LNCaP clone FGC (cell line): ENCODE data around the gene AKAP9.

Experiments used
- DNase-seq: peaks from one replicate; pipeline ENCODE4 v3.0.0-alpha.2; 2011; ENCODE audit warnings: low read depth
- H3K4me3 ChIP-seq: 2 replicates; pipeline ENCODE4 v1.5.1; 2011; ENCODE audit warnings: mild to moderate bottlenecking, low read depth, low read length, control low read depth
- TF ChIP-seq, protein P1 (sequence below): IDR thresholded peaks from 2 replicates; pipeline ENCODE4 v1.5.1; 2012; ENCODE audit warnings: mild to moderate bottlenecking; ENCODE audit not compliant: control insufficient read depth, insufficient read depth; ENCODE audit errors: extremely low read depth

Gene AKAP9

DNA sequence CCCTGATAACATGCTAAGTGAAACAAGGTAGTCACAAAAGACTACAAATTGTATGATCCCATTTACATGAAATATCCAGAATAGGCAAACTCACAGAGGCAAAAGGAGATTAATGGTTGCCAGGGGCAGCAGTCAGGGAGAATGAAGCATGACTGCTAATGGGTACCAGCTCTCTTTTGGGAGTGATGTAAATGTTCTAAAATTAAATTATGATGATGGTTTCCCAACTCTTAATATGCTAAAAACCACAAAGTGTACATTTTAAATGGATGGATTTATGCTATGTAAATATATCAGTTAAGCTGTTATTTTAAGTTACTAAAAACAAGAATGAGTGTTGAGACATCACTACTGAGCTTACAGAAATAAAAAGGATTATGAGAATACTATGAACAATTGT lies 181.0 kb downstream of the AKAP9 start:
- H3K4me3 ChIP-seq, result no peak overlapping the region
- no peak for DNase-seq
- TF ChIP-seq, protein P1, sequence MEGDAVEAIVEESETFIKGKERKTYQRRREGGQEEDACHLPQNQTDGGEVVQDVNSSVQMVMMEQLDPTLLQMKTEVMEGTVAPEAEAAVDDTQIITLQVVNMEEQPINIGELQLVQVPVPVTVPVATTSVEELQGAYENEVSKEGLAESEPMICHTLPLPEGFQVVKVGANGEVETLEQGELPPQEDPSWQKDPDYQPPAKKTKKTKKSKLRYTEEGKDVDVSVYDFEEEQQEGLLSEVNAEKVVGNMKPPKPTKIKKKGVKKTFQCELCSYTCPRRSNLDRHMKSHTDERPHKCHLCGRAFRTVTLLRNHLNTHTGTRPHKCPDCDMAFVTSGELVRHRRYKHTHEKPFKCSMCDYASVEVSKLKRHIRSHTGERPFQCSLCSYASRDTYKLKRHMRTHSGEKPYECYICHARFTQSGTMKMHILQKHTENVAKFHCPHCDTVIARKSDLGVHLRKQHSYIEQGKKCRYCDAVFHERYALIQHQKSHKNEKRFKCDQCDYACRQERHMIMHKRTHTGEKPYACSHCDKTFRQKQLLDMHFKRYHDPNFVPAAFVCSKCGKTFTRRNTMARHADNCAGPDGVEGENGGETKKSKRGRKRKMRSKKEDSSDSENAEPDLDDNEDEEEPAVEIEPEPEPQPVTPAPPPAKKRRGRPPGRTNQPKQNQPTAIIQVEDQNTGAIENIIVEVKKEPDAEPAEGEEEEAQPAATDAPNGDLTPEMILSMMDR, result no peak

DNA sequence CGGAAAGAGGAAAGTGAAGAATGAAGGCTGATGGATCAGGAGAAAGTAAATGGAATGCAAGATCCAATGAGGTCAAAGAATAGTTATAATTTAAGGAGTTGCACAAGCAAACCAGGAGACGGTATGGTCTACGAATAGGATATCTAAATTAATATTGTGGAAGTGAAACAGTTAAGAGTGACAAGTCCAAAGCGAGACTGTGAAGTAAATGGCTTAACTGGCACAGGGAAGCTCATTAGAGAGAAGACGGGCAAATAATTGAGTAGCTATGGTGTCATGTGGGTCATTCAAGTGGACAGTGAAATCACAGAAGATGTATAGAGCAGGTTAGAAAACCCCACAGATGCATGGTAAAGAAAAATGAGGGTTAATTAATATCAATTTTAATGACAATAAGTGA lies 190.4 kb downstream of the AKAP9 start:
- DNase-seq, result no peak
- TF ChIP-seq, protein P1, result no peak
- H3K4me3 ChIP-seq, result no peak overlapping the region

DNA sequence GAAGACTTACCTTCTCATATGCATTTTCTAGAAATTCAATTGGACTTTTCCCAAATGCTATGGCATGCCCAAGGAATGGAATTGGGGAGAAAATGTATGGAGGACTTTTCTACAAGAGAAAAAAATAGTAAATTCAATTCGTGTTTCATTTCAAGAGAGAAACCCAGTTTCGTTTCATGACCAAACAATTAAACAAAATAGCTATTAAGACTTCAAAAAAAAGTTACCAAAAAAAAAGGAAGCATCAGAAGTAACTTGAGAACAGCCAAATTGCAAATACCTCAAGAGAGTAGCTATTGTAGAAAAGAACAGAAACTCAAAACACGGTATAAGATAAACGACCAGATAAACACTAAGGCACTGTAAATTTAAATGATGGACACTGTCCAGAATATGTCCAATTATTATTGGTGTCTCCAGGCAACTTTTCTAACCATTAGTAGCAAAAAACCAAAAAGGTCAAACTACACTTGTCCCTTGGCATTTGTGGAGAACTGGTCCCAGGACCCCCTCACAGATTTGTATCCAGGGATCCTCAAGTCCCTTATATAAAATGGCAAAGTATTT lies 191.2 kb downstream of the AKAP9 start:
- H3K4me3 ChIP-seq, result no peak overlapping the region
- TF ChIP-seq, protein P1, result no peak

DNA sequence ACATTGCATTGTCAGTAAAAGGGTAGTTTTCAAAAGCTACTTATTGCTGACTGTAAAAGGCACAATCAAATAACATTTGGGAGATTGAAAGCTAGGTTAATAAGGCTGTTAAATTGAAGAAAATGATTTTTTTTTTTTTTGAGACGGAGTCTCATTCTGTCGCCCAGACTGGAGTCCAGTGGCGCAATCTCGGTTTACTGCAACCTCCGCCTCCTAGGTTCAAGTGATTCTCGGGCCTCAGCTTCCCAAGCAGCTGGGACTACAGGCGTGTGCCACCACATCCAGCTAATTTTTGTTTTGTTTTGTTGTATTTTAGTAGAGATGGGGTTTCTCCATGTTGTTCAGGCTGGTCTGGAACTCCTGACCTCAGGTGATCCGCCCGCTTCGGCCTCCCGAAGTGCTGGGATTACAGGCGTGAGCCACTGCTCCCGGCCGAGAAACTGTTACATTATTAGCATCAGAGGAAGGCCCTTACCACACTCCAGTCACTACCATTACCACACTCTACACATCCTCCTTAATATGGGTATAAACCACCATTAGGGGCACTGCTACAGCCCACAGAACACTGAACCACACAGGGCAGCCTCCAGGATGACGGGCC lies 192.6 kb downstream of the AKAP9 start:
- no peak for DNase-seq
- H3K4me3 ChIP-seq, result peak overlapping the region; percentile 89
- TF ChIP-seq, protein P1, result no peak

More for the DNA sequence above, 191.2 kb downstream of the AKAP9 start:
- no peak for DNase-seq

DNA sequence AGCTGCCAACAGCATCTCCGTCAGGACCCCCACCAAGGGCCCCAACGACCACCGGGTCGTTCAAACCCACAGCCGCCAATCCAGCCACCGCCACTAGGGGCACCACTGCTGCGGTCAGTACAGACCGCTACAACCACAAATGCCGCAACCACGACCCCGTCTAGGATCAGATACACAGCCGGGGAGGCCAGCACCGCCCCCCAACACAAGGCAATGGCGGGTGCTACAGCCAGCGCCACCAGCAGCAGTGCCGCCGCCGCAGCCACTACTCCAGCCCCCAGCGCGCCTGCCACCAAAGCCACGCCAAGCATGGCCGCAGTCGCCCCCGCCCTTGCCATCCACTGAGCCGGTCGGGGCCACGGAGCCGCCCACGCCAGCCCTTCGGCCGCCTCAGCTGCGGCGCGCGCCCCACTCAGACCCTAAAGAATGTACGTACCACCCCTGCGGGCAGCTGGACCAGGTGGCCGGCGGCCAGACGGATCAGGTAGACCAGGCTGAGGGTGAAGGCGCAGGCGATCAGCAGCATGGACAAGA lies 193.1 kb downstream of the AKAP9 start:
- H3K4me3 ChIP-seq, result peak overlapping the region; percentile 89
- DNase-seq, result peak; percentile 2
- TF ChIP-seq, protein P1, result peak; percentile 80

DNA sequence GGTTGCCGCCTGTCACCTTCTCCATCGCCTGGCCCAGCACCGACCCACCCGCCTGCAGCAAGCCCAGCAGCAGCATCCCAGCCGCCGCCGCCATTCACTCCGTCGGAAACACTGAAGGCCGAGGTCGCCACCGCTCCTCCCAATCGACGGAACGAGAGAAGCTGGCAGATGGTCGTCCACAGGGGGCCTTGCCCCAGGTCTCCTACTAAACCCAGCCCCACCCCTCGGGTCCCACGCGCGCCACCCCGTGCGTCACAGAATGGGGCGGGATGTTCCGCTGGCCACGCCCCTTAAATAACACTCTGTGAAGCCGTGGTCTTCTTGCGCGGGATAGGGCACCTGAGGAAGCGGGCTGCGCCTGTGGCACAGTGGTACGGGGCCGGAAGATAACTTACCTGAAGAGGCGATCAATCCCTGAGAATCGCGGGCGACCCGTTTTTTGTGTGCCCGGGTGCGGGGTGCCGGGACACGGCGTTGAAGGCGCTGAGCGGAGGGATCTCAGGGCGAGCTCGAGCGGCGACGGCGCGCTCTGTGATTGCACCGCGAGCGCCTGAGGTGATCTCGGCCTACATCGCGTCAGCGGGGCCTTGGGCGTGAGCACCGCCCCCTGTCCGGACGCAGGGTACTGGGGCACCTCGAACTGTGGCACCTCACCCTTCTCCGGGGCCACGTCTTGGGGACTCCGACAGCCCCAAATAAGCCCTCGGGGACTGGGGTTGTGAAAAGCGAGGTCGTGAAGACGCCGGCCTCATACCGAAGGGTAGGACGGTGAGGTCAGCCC lies 193.8 kb downstream of the AKAP9 start, which contains the start of gene CYP51A1:
TSS of gene CYP51A1 (minus strand) at position 207 of the 781 bp plus-strand sequence. CDS start at position 94, 113 bp downstream.
- TF ChIP-seq, protein P1, result no peak
- H3K4me3 ChIP-seq, result peak within 1 kb of the TSS; percentile 89
- peak; percentile 76 for DNase-seq
